Neuronal stem cell (in vitro differentiated cells): ENCODE results near the gene OLFM2.
A peak's percentile ranks its signal among the peaks of the same experiment; 100 is the strongest.

Source experiments
- DNase-seq: peaks from one replicate; pipeline ENCODE4 v3.0.0-alpha.2; 2013; ENCODE audit warnings: low spot score
- H2AFZ ChIP-seq: one replicate; pipeline ENCODE4 v1.6.1; 2013; ENCODE audit warnings: mild to moderate bottlenecking, low read length, inconsistent platforms
- H2AK5ac ChIP-seq: 2 replicates; pipeline ENCODE4 v1.6.1; 2013; ENCODE audit warnings: low read depth, mild to moderate bottlenecking, inconsistent platforms, low read length, moderate library complexity, mixed read lengths
- H2BK120ac ChIP-seq: 2 replicates; pipeline ENCODE4 v1.6.1; 2013; ENCODE audit warnings: low read depth, mild to moderate bottlenecking, inconsistent platforms, low read length, moderate library complexity, mixed read lengths
- H2BK12ac ChIP-seq: one replicate; pipeline ENCODE4 v1.6.1; 2013; ENCODE audit warnings: low read length, inconsistent platforms
- H2BK15ac ChIP-seq: 2 replicates; pipeline ENCODE4 v1.6.1; 2013; ENCODE audit warnings: mild to moderate bottlenecking, low read length, inconsistent platforms, mixed read lengths
- H2BK5ac ChIP-seq: one replicate; pipeline ENCODE4 v1.6.1; 2013; ENCODE audit warnings: inconsistent platforms, mild to moderate bottlenecking, low read length, moderate library complexity
- H3K14ac ChIP-seq: one replicate; pipeline ENCODE4 v1.6.1; 2013; ENCODE audit warnings: low read length, inconsistent platforms
- H3K18ac ChIP-seq: 2 replicates; pipeline ENCODE4 v1.6.1; 2013; ENCODE audit warnings: low read length, inconsistent platforms
- H3K23ac ChIP-seq: 2 replicates; pipeline ENCODE4 v1.6.1; 2013; ENCODE audit warnings: low read depth, mild to moderate bottlenecking, mixed read lengths, low read length, inconsistent platforms; ENCODE audit not compliant: poor library complexity
- H3K27ac ChIP-seq: replicated peaks from 3 replicates; pipeline ENCODE4 v1.5.1; 2013; ENCODE audit warnings: low read length, inconsistent platforms
- H3K27me3 ChIP-seq, 3 experiments: 2 replicates each; pipeline ENCODE4 v1.6.1; 2013; ENCODE audit warnings: low read length in 3 of 3, mild to moderate bottlenecking in 2 of 3, inconsistent platforms in 1 of 3, low read depth in 1 of 3, mixed read lengths in 1 of 3, moderate library complexity in 1 of 3; ENCODE audit not compliant: control insufficient read depth in 3 of 3, insufficient read depth in 3 of 3
- H3K36me3 ChIP-seq, 2 donors: replicated peaks in 1 of 2; 2 replicates each; pipeline ENCODE4 v1.6.1; 2013; ENCODE audit warnings: low read length in 2 of 2; ENCODE audit not compliant: control insufficient read depth in 2 of 2, insufficient read depth in 2 of 2
- H3K4ac ChIP-seq: 2 replicates; pipeline ENCODE4 v1.6.1; 2013; ENCODE audit warnings: inconsistent platforms, mild to moderate bottlenecking, low read length, moderate library complexity
- H3K4me1 ChIP-seq, 2 donors: 1 replicate in 1 of 2; 2 replicates in 1 of 2; pipeline ENCODE4 v1.6.1; 2013; ENCODE audit warnings: low read length in 2 of 2, low read depth in 1 of 2; ENCODE audit not compliant: control insufficient read depth in 2 of 2, insufficient read depth in 1 of 2
- H3K4me2 ChIP-seq: one replicate; pipeline ENCODE4 v1.6.1; 2013; ENCODE audit warnings: mild to moderate bottlenecking, low read length, inconsistent platforms; ENCODE audit not compliant: insufficient read depth, poor library complexity, severe bottlenecking
- H3K4me3 ChIP-seq, 2 donors: 2 replicates each; pipeline ENCODE4 v1.5.1; 2013; ENCODE audit warnings: low read length in 2 of 2, mild to moderate bottlenecking in 2 of 2, inconsistent platforms in 1 of 2, moderate library complexity in 1 of 2
- H3K79me1 ChIP-seq: one replicate; pipeline ENCODE4 v1.6.1; 2013; ENCODE audit warnings: low read depth, mild to moderate bottlenecking, inconsistent platforms, low read length, moderate library complexity
- H3K9ac ChIP-seq: one replicate; pipeline ENCODE4 v1.6.1; 2013; ENCODE audit warnings: mild to moderate bottlenecking, low read depth, low read length, inconsistent platforms; ENCODE audit not compliant: poor library complexity
- H3K9me3 ChIP-seq, 2 donors: replicated peaks in 1 of 2; 2 replicates each; pipeline versions ENCODE3 to v1.6.1; 2013; ENCODE audit warnings: low read length in 2 of 2, mild to moderate bottlenecking in 2 of 2, inconsistent platforms in 1 of 2, low read depth in 1 of 2, mixed read lengths in 1 of 2, moderate library complexity in 1 of 2; ENCODE audit not compliant: control insufficient read depth in 2 of 2, insufficient read depth in 1 of 2
- H4K8ac ChIP-seq: one replicate; pipeline ENCODE4 v1.6.1; 2013; ENCODE audit warnings: low read depth, mild to moderate bottlenecking, inconsistent platforms, low read length, moderate library complexity
- H4K91ac ChIP-seq: one replicate; pipeline ENCODE4 v1.6.1; 2013; ENCODE audit warnings: low read length, low read depth, mild to moderate bottlenecking, inconsistent platforms; ENCODE audit not compliant: poor library complexity
- WGBS, 2 donors: extraction: QIAGEN DNeasy Blood & Tissue Kit; methylation state at CpG; one replicate each; pipeline ENCODE4 v1.1.7; 2013; ENCODE audit warnings: missing lambda C conversion rate in 2 of 2, mixed read lengths in 1 of 2; ENCODE audit not compliant: insufficient read length in 2 of 2, insufficient replicate concordance in 1 of 2; ENCODE audit errors: extremely low coverage in 2 of 2; 5-methylcytosine and 5-hydroxymethylcytosine counted together

The OLFM2 gene

GRCh38 chr19:9857920-9858746, 78.2 kb downstream of the OLFM2 start:
- WGBS, 2 donors = no CpG with 5 or more reads among the region's 10 CpGs
- no peak overlapping the region for H2AK5ac ChIP-seq
- H3K9me3 ChIP-seq = peaks cover 0 to 1% of the 10 kb centered on the region in 2 donors
- no peak overlapping the region for H3K23ac ChIP-seq
- no peaks in the 10 kb centered on the region for H3K27me3 ChIP-seq
- H3K4ac ChIP-seq = no peak overlapping the region
- H2BK120ac ChIP-seq = no peak overlapping the region
- no peak overlapping the region for H3K4me2 ChIP-seq
- H4K8ac ChIP-seq = no peak overlapping the region
- H3K18ac ChIP-seq = no peak overlapping the region
- peaks cover 0 to 3% of the 10 kb centered on the region in 2 donors for H3K36me3 ChIP-seq
- no peaks in the 10 kb centered on the region for H3K4me1 ChIP-seq
- H3K9ac ChIP-seq = no peak overlapping the region
- no peaks in the 10 kb centered on the region for H3K79me1 ChIP-seq
- H3K14ac ChIP-seq = no peak overlapping the region
- H2BK15ac ChIP-seq = no peak overlapping the region
- H2BK12ac ChIP-seq = no peak overlapping the region
- H2AFZ ChIP-seq = no peak overlapping the region
- no peak overlapping the region for H3K4me3 ChIP-seq
- no peak overlapping the region for H2BK5ac ChIP-seq
- no peak overlapping the region for H4K91ac ChIP-seq
- H3K27ac ChIP-seq = no peak overlapping the region
- no peak for DNase-seq

GRCh38 chr19:9857076-9857721, 79.1 kb downstream of the OLFM2 start:
- no peak overlapping the region for H3K4ac ChIP-seq
- H3K23ac ChIP-seq = no peak overlapping the region
- H2BK15ac ChIP-seq = no peak overlapping the region
- no peak overlapping the region for H2BK5ac ChIP-seq
- H3K27ac ChIP-seq = no peak overlapping the region
- no peak overlapping the region for H4K91ac ChIP-seq
- DNase-seq = no peak
- H3K4me1 ChIP-seq = no peaks in the 10 kb centered on the region
- H2BK120ac ChIP-seq = no peak overlapping the region
- WGBS, 2 donors = no CpG with 5 or more reads among the region's 13 CpGs
- H3K14ac ChIP-seq = no peak overlapping the region
- H4K8ac ChIP-seq = no peak overlapping the region
- no peaks in the 10 kb centered on the region for H3K27me3 ChIP-seq
- no peak overlapping the region for H3K4me2 ChIP-seq
- no peak overlapping the region for H3K9ac ChIP-seq
- no peak overlapping the region for H2AK5ac ChIP-seq
- H2BK12ac ChIP-seq = no peak overlapping the region
- H2AFZ ChIP-seq = no peak overlapping the region
- no peaks in the 10 kb centered on the region for H3K79me1 ChIP-seq
- no peak overlapping the region for H3K18ac ChIP-seq
- H3K4me3 ChIP-seq = peak overlapping the region in 1 of 2 donors; percentile 59
- peaks cover 0 to 3% of the 10 kb centered on the region in 2 donors for H3K36me3 ChIP-seq
- peaks cover 0 to 1% of the 10 kb centered on the region in 2 donors for H3K9me3 ChIP-seq

- Histone ChIP-seq H3K9me3 (peaks cover 0 to 1% of the 10 kb centered on the region in 2 donors), H2AK5ac (no peak overlapping the region), H3K27ac (no peak overlapping the region), H3K9ac (no peak overlapping the region), H2BK5ac (no peak overlapping the region), H3K14ac (no peak overlapping the region), H3K4me3 (no peak overlapping the region), H3K4me2 (no peak overlapping the region), H3K27me3 (no peaks in the 10 kb centered on the region), H2AFZ (no peak overlapping the region), H3K36me3 (peaks cover 0 to 3% of the 10 kb centered on the region in 2 donors), H4K8ac (no peak overlapping the region), H3K23ac (no peak overlapping the region), H3K79me1 (no peaks in the 10 kb centered on the region), H2BK15ac (no peak overlapping the region), H3K4me1 (no peaks in the 10 kb centered on the region), H3K4ac (no peak overlapping the region), H2BK12ac (no peak overlapping the region), H2BK120ac (no peak overlapping the region), H3K18ac (no peak overlapping the region), H4K91ac (no peak overlapping the region)
- no CpG with 5 or more reads among the region's 9 CpGs for WGBS, 2 donors
- DNase-seq = no peak
Measured at GRCh38 chr19:9856609-9857008, 79.7 kb downstream of the OLFM2 start.

- Histone ChIP-seq H3K4me1 (peaks cover 0 to 9% of the 10 kb centered on the region in 2 donors), H3K9ac (no peak overlapping the region), H2BK15ac (no peak overlapping the region), H3K4ac (no peak overlapping the region), H3K27me3 (no peaks in the 10 kb centered on the region), H3K23ac (peak overlapping the region; percentile 1), H3K4me3 (no peak overlapping the region), H3K79me1 (no peaks in the 10 kb centered on the region), H2BK12ac (no peak overlapping the region), H2AFZ (no peak overlapping the region), H3K4me2 (no peak overlapping the region), H2BK120ac (no peak overlapping the region), H3K36me3 (peaks cover 4 to 17% of the 10 kb centered on the region in 2 donors), H4K91ac (no peak overlapping the region), H2BK5ac (no peak overlapping the region), H4K8ac (no peak overlapping the region), H3K27ac (no peak overlapping the region), H3K18ac (no peak overlapping the region), H3K9me3 (peaks cover 0 to 1% of the 10 kb centered on the region in 2 donors), H2AK5ac (no peak overlapping the region), H3K14ac (no peak overlapping the region)
- WGBS, 2 donors = no CpG with 5 or more reads among the region's 38 CpGs
- DNase-seq = no peak
Measured at GRCh38 chr19:9854282-9854846, 82.0 kb downstream of the OLFM2 start.
